GM18873 (cell line): Measurements from ENCODE around the gene DNAJB12.
A peak's percentile ranks its signal among the peaks of the same experiment; 100 is the strongest.
"Not testable (repeated sequence)": the region's sequence is repeated elsewhere in the genome, so short reads cannot be mapped to it uniquely, and the experiment has no call there.

Experiments
- ATAC-seq: cut with Tn5 transposase; IDR thresholded peaks from one replicate; pipeline ENCODE4 v1.9.1; 2021; ENCODE audit warnings: mild to moderate bottlenecking, moderate library complexity, moderate number of reproducible peaks; ENCODE audit not compliant: unreplicated experiment, low FRiP score

DNAJB12 gene

GRCh38 chr10:72332423-72333111 lies 22.2 kb downstream of the DNAJB12 start:
- no peak for ATAC-seq

GRCh38 chr10:72331575-72332422 lies 22.9 kb downstream of the DNAJB12 start:
- no peak for ATAC-seq

DNA sequence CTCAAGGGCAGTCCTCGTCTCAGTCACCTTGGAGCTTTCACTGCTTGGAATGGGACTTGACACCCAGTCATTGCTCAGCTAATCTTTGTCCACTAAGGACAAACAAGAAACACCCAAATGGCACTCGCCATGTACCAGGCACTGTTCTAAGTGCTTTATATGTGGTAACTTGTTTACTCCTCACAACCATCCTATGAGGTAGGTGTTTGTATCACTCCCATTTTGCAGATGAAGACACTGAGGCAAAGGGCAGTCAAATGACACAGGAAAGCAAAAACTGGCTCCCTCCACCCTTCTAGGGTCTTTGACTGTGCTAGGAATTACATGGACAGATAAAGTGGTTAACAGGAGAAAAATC lies 24.7 kb downstream of the DNAJB12 start:
- ATAC-seq, result no peak

- ATAC-seq, result no peak
Observed at GRCh38 chr10:72329290-72330068, 25.2 kb downstream of the DNAJB12 start.

GRCh38 chr10:72328829-72329204 lies 25.9 kb downstream of the DNAJB12 start:
- no peak for ATAC-seq

DNA sequence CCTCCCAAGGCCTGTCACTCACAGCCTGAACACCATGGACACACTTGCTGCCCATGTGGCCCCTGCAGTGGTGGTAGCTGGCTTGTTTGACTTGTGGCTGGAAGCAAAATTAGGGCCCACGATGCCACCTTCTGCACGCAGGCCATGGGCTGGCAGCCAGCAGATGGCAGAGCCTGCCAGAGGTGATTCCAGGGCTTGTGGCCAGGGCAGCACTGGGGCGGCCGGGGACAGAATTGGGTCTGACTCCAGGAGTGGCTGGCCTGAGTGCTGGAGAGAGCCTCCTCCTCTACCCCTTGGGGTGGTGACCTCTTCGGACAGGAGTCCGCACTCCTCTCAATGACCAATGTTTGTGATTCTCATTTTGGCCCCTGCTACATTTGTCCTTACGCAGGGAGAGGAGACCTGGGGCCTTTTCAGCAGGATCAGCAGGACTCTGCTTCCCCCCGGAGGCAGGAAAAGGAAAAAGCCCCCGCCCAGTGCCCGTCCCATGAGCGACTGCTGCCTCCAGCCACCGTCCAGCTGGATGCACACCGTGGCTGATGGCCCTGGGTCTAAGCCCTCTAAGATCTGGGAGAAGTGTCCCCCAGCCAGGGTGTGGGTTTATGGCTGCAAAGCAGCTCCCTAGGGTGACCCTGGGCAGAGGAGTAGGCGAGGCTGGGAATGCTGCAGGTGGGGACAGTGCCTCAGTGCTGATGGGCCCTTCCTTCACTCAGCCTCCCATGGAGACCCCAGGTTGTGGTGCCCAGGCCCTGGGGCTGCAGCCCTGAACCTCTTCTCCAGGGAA lies 26.5 kb downstream of the DNAJB12 start:
- ATAC-seq, result no peak

GRCh38 chr10:72326665-72327603 lies 27.8 kb downstream of the DNAJB12 start:
- not testable (repeated sequence) for ATAC-seq

GRCh38 chr10:72325243-72326175 lies 29.2 kb downstream of the DNAJB12 start:
- ATAC-seq, result not testable (repeated sequence)

GRCh38 chr10:72323771-72324191 lies 30.9 kb downstream of the DNAJB12 start:
- ATAC-seq, result no peak

GRCh38 chr10:72323108-72323749 lies 31.5 kb downstream of the DNAJB12 start:
- ATAC-seq, result no peak

DNA sequence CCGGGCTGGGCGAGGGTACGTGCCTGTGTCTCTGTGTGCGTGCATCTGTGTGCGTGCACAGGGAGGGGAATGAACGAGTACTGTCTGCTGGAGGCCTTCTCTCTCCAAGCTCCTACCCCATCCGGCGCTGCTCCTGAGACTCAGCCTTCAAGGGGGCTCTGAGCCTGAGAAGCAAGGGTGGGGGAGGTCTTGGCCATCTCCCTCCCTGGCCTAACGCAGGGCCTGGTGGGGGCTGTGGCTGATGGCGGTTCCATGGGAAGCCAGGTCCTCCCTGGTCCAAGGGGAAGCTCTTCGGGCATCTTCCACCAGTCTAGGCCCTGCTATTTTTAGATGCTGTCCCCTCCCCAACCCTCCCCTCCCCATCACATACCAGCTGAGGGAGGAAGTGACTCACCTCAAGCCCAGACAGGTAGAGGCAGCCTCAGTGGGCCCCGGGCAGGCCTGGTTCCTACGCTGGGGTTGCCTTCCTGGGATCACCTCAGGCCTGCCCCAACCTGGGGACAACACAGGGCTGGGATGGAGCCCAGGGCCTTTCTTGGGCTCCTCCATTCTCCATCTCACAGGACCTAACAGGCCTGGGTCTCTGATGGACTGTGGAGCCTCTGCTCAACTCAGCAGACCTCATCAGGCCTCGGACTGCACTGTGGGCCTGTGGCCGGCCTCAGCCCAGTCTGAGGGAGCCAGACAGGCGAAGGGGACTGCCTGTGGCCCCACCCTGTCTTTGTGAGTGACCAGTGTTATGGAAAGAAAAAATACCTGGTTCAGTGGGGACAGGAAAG lies 32.2 kb downstream of the DNAJB12 start:
- no peak for ATAC-seq

- ATAC-seq, result no peak
Observed at GRCh38 chr10:72322030-72322279, 32.8 kb downstream of the DNAJB12 start.

GRCh38 chr10:72321248-72322029 lies 33.3 kb downstream of the DNAJB12 start:
- no peak for ATAC-seq

- peak; percentile 61 for ATAC-seq
Observed at GRCh38 chr10:72320676-72321247, 34.0 kb downstream of the DNAJB12 start.

DNA sequence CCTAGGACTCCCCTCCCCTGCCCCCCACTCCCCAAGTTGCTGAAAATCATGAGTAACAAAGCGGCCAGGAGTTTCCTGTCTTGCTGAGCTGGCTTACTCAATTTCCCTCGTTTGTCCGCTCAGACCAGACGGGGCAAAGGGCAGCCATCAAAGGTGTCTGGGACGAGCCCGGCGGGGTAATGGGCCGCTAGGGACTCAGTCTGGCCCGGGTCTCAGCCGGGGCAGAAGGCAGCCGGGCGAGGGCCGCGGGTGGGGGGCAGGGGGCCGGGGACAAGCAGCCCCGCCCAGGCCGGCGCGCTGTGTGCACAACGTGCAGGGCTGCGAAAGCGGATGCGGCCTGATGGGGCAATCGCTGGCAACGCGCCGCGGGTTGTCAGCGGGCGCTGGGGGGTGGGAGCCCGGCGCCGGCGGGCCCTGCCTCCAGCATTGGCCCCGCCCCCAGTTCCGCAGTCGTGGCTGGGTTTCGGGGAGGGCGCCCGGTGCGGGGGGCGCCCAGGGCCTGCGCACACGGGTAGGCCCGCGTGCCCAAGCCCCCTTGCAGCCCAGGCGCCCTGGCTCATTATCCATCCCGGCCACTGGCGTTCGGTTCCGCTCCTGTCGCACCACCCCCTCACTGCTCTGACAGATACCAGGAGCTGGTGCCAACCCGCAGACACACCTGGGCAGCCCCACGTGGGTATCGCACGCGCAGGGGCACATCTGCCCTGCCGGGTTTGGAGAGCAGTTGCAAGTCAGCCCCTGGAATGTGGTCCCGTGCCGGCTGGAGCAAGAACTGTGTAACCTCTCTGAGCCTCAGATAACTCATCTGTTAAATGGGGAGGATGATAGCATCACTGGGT lies 35.1 kb downstream of the DNAJB12 start:
- ATAC-seq, result peak; percentile 38
